Dedifferentiated amniotic fluid mesenchymal stem cell (primary cell): ENCODE data around the gene BTBD9.

Source experiments
- DNase-seq: peaks from one replicate; pipeline ENCODE4 v3.0.0-alpha.2; 2016; ENCODE audit errors: extremely low spot score

BTBD9 gene

DNA sequence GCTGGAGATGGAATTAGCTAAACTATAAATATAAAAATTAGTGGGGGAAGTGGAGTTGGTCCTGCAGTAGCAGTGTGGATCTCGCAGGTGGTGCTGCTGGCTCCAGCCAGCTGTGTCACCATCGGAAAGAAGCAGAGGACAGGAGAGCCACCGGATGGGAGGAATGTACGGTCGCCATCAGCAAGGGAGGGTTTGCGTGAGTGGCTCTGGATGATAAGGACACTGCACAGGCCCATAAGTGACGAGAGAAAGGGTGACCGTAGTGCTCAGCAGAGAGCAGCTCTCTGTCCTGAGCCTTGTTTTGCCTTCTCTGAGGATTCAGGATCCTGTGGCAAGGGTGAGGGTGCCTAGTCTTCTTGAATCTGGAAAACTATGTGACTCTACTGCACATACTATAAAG lies 441.5 kb downstream of the BTBD9 start:
- DNase-seq: no peak

DNA sequence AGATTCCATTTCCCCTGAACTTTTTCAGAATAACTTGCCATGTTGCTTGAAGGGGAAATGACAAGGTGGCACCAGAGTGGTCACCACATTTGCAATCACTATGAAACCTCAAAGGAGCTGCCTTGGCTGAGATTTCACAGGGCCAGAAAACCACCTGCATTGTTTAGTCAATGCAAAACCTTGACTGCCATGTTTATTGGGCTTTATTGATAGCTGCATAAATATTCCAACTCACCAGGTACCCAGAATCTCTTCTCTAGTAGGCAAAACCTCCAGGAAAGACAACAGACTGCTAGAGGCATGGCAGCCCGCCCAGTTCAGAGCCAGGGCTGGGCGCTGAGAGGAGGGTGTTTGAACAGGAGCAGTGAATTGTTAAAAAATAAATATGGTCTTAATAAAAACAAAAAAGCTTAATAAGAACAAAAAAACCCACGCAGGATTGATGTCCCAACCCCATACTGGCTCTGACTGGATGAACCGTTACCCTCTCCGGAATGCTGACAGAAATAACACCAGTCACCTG lies 444.6 kb downstream of the BTBD9 start:
- no peak for DNase-seq

DNA sequence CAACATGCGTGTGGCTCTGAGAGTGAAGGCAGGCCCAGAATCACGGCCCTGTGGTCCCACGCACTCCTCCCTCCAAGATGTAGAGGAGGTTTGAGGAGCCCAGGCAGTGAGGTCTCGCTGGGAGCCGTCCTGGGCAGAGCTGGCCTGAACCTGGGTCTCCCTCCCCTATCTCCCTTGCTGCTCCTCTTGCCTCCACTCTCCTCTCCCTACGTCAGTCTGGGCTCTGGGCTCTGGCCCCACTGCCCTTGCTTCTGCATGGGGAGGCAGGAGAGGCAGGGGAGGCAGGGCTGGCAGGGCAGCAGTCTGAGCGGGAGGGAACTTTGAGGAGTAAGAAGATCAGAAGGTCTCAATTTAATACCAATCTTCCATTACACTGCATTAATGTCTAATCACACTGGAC lies 445.1 kb downstream of the BTBD9 start:
- DNase-seq: no peak

DNA sequence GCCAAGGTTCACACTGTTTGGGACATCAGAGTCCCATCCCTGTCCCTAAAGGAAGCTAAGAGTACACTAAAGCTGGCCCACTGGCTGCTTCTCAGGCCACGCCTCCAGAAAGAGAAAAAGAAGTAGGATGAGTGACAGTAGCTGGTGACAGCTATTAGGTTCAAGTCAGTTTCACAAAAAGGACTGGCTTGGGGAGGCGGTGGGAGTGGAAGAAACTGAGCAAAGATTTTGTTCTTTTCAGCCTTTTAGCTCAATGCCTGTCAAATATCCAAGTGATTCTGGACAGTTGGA lies 445.5 kb downstream of the BTBD9 start:
- no peak for DNase-seq

DNA sequence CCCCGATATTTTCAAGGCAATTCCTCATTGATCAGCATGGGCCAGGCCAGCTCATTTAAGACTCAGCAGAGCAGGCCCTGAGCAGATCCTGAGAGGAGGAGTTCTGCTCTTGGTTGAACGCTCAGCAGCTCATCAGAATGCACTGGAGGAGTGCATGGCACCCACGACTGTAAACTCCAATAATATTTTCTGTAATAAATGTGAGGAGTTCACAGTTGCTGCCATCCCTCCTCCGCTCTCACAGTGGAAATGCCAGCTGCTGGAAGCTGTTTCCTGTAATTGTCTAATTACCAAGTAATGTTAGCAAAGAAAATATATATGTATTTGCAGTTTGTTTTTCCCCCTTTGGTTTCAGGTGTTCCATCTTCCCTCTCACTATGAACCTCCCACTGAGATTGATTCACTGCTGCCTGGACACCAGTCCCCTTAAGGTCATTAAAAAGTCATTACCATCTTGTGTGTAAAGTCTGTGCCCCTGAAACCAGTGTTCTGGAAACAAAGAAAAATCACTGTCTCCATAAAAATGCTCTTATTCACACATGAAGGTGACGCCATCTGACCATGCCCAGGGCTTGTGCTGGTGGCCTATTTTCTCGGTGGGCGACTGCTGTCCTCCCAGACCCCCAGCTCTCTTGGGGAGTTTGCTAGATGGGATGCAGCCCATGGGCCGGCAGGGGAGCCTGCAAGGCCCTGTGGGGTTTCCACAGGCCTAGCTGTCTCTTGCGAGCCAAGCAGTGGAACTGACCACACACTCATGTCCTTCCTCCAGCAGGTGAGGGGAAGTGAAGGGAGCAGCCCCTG lies 446.0 kb downstream of the BTBD9 start:
- no peak for DNase-seq

DNA sequence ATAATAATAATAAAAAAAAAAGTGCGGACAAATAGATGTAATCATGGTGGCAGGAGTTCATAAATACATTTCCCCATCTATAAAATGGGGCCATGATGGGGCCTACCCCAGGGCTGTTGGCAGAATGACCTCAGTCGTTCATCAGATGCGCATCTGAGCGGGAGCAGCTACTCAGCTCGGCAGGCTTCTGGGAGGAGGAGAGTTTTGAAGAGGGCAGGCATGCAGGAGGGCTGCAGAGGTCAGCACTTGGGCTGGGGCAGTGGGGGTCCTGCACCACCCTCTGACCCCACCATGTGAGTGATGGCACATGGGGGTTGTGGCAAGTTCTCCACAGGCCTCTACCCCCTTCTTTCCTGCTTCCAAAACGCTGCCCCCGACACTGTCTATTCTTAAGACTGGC lies 446.7 kb downstream of the BTBD9 start:
- no peak for DNase-seq

DNA sequence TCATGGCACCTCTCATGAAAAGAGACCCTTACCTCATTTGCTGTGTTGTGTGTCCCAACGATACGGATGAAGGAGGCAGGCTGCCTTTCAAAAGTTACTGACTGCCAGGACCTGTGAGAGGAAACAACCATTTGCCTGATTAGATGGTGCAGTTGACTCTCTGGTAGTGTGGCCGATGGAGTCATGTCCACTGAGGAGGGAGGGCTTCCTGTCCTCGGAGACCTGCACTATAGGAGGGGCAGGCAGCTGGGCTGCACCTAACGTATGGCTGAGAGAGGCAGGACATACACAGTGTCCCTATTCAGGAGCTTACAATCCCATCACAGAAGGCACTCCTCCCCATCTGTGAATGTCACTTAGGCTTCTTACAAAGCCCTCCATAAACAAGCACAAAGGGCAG lies 447.2 kb downstream of the BTBD9 start:
- DNase-seq: no peak

DNA sequence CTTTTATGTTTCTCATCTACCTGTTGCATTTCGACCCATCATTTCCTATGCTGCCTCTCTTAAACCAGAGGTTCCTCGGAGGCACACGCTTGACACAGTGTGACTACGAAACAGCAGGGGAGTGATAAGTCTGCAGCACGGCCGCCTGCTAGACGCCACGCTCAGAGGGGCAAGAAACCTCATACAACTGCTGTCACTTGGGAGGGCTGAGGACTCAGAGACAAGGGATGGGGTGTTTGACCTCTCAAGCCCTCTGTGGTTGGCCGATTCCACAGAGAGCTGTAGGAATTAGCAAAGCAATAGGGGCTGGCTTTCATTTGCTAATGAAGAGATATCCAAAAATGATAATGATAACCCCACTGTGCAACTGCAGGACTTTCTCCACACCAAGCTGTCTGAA lies 447.7 kb downstream of the BTBD9 start:
- no peak for DNase-seq

DNA sequence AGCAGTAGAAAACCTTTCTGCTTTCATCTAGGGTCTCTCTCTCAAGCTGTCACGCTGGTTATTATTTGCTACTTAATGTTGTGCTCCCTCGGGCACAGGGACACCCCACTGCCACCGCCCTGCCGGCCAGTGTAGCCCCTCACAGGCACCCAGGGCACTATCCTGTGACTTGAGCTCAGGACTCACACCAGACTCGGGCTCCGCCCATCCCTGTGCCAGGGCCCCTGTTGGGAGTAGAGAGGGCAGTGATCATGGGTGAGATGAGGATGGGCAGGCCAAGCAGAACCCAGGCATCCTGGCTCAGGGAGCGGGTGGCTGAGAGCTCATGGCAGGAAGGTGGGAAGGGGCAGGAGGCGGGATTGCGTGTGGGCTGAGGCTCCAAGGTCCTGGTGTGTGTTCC lies 448.3 kb downstream of the BTBD9 start:
- DNase-seq: no peak

DNA sequence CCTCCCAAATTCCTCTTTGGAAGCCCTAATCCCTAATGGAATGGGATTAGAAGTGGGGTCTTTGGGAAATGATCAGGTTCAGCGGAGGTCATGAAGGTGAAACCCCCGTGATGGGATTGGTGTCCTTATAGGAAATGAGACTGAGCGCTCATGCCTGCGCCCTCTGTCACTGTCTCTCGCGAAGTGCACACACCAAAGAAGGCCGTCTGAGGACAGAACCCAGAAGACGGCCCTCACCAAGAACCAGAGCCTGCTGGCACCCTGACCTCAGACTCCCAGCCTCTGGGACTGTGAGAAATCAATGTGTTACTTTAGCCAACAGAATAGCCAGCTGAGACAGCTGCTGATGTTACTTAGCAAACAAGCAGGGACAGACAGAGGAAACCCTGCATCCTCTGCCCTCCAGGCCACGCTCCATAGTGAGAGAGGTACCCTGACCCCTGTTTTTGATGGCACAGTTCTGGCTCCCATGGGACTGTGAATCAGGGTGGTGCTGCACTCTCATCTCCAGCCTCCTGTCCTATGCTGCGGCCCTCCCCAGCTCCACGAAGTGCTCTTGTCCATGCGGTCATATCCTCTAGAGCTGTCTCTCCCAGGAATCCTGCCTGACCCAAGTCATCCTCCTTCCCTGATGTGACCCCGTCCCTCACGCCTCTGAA lies 450.9 kb downstream of the BTBD9 start:
- no peak for DNase-seq

DNA sequence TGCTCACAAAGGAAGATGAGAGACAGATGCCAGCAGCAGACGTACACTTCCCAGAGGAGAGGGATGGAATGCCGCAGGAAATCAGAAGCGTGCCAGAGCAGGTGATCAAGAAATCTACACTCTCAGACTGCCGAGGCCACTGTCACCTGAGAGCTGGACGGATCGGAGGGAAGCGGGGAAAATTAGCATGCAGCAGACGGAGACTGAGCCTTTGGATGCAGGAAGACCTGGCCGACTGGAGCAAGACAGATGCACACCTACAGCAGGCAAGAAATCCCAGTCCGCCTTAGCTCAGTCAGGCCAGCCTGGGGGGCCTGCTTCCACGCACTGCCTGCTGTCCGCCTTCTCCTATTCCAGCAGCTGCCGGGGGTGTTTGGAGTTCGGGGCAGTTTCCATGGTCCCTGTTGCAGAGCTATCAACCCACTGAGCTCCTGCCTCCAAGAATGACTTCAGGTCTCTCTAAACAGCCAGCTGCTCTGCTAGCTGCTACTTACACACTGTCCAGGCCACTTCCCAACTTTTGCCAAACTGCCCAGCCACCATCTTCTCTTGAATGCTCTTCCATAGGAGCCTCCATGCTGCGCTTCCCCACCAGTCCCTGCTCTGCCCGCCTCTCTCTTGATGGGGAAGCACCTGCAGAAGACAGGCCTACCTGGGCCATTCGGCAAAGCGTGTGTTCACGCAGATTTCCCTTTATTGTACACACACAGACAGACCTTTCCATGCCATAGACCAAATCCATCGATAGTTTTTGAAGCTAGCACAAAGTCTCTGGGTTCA lies 451.7 kb downstream of the BTBD9 start:
- DNase-seq: no peak

DNA sequence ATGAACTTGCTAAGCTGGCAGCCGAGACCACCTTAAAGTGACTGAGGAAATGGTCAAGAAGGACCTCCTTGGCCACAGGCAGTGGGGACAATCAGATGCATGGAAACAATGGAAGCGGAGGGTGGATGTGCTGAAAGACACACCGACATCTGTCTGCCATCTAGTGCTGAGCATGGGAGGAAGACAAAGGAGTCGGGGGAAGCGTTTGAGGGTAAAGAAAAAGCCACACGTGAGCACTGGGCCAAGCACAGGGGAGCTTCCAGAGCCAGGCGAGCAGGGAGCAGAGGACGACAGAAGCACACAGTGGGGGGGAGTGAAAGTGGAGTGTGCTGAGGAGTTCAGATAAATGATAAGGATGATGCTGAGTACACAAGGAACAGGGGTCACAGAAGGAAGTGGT lies 452.4 kb downstream of the BTBD9 start:
- no peak for DNase-seq

DNA sequence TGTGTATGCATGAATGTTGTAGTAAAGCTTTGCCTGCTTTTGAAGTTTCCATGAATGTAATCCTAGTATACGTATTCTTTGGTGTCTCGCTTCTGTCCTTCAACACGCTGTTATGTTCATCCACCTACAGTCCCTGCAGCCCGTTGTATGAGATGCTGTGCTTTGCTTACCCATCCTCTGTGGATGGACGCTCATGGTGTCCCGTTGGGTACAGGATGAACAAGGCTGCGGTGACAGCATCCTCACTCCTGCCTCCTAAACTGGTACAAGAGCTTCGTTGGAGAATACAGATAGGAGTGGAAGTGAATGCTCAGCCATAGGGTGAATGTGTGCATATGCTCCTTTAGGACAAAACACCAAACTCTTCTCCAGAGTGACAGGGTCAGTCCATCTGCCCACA lies 454.0 kb downstream of the BTBD9 start:
- DNase-seq: no peak

DNA sequence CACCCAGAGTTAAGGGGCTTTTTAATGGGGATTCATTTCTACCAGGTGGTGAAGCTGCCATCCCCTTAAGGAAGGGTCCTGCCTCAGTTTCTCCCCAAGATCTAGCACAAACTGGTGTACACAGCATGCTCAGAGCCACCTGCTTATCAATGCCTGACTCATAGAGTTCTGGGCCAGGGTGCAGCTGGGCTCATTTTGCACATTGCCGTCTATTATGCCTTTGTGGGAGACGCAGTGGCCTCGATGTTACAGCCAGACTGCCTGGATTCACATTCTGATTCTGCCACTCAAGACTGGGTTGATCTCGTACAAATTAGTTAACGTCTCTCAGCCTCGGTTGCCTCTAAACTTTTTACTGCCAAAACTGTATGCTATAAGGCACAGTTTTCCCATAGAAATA lies 454.5 kb downstream of the BTBD9 start:
- DNase-seq: no peak

DNA sequence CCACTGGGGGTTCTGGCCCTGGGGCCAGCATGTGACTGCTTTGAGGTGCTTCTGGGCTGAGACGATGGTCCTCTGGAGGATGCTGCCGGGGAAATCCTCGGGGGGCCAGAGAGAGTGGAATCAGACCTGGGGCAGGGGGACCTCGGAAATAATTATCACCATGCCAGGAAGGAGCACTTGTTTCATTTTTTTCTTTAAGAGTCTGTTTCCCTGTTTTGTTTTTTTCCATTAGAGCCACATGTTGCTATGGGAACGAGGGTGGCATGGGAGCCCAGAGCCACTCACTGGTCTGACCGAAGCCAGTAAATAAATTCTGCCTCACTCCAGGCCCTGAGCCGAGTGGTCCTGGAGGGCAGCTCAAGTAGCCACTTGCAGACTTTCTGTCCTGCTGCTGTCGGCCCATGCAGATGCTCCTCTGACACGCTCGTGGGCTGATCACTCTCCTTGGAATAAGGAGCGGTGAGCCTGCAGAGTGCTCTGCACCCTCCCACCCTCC lies 455.1 kb downstream of the BTBD9 start:
- DNase-seq: no peak

DNA sequence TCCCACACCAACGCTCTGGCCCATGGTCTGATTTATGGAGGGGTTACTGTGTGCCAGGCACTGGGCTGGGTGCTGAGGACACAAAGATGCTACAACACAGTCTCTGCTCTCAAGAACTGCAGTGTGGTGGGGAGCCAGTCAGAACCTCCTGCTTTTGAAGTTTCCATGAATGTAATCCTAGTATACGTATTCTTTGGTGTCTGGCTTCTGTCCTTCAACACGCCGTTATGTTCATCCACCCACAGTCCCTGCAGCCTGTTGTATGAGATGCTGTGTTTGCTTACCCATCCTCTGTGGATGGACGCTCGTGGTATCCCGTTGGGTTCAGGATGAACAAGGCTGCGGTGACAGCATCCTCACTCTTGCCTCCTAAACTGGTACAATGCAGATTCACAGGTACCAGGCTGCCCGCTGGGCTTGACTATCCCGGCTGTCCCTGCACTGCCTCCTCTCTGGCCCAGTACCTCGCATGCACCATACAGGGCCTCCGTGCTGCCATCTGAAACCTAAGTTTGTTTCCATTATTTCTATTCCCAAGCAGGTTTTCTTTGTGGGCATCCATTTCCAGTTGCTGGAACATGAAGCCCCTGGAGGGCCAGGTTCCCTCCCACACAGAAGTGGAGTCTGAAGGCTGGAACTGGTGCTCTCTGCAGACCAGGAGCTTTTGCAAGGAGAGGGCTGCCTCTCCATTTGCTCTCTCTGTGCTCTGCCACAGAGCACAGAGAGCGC lies 455.7 kb downstream of the BTBD9 start:
- no peak for DNase-seq

DNA sequence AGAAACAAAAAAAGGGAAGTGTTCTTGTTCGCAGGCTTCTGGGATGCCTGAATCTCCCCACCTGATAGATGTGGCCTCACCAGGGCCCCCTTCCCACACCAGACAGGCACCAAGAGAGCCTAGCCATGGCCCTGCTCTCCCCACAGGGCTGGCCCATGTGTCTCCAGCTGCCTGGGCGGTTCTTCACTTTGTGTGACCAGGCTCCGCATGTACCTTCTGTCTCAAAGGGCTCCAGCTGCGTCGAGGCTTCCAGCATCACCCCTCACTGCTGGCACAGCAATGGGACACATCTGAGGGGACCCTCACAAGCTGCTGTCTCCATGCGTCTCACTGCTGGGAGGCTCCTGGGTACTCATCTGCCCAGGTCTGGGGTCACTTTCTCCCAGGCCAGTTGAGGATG lies 457.3 kb downstream of the BTBD9 start:
- DNase-seq: no peak

DNA sequence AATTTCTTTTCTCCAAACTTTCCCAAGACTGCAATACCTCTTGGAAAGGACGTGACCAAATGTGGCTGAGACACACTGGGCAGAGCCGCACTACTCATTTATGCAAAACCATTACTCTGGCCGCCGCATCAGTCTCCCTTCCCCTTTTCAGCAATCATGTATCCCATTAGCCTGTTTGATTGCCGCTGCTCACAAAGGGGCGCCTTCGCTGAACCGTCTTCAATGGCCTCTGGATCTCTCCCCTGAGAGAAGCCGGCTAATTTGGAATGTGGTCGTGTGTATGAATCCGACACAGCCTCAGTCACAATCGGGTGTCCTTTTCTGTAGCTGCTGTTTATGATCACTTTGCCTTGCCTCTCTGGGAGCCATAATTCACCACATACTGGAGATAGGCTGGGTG lies 459.1 kb downstream of the BTBD9 start:
- DNase-seq: no peak

DNA sequence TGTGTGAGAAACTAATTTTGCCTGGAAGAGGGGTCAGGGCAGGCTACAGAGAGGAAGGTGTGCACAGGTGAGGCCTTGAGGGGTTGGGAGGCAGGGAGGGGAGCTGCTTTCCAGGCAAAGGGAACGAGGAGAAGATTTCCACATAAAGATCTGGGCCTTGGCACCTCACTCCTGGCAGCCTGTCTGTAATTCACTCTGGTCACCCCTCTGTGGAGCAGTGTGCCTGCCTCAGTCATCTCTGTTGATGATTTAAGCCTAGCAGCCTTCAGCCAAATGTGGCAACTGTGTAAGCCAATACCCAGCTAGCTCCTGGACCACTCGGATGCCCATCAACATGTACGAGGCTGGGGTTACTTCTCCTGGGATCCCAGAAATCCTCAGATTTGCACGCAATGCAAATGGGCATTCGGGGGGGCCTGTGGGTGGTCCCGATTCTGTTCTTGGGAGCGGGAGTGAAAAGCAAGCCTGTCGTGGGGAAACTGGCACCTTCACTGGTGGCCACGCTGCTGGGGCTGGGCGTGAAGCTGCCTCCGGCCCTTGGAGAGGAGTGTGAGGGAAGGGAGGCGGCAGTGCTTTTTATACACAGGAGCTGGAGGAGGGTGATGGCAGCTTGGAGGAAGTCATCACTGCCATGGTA lies 459.8 kb downstream of the BTBD9 start:
- DNase-seq: no peak

DNA sequence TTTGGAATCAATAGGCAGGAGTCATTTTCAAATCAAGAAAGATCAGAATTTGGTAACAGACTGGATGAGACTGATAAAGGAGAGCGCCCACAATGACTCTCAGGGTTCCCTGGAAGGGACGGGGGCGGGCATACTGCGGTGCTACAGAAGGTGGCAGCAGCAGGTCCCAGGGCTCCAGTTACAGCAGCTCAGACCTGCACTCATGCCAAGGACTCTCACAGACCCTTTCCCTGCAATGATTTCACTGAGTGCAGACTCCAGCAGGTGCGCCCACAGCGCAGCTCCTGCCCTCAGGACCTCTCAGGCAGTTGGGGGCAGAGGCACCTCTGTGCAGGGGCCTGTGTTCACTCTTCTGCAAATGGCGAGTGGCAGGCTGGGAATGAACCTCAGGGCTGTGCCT lies 460.4 kb downstream of the BTBD9 start:
- no peak for DNase-seq

DNA sequence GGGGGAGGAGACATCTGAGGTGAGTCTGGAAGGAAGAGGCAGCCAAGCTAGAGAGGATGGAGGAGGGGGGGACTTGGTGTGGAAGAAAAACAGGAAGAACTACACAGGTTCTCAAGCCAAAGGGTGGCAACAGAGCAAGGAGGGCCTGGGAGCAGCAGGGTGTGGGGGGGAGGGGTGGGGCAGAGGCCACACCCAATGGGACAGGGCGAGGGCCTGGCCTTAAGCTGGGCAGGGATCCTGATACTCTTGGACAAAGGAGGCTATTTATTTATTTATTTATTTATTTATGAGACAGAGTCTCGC lies 461.2 kb downstream of the BTBD9 start:
- no peak for DNase-seq
